CD4-positive, alpha-beta T cell (primary cell): Measurements from ENCODE around the gene RPS6KA3. TPM values are rescaled to one million over a fixed set of nuclear protein-coding genes. Genes with fewer than 3 reads are reported as not detected.

ENCODE experiments used
- ATAC-seq: fragments of 200-7000 bp; cut with Tn5 transposase; one replicate; pipeline ENCODE4 v1.10.0; 2022; ENCODE audit warnings: mild to moderate bottlenecking; ENCODE audit not compliant: poor library complexity
- CTCF ChIA-PET: fragments of 350-600 bp; sonication (Branson Sonifier 250); formaldehyde crosslinking; loops from one replicate; lab custom pipeline; 2021; ENCODE audit warnings: antibody characterized with exemption, inconsistent platforms; lab: Charles Lee
- POLR2A ChIA-PET: fragments of 350-600 bp; sonication (Branson Sonifier 250); formaldehyde crosslinking; loops from one replicate; lab custom pipeline; 2021; ENCODE audit warnings: antibody characterized with exemption, inconsistent platforms; lab: Charles Lee
- DNase-seq, 14 experiments: peaks; one replicate each; pipeline ENCODE4 v3.0.0-alpha.2; 2013 to 2020; ENCODE audit warnings: mixed read lengths in 2 of 14
- H3K27ac ChIP-seq, 2 donors: one replicate each; pipeline versions ENCODE4 v1.5.1 to v1.7.0; 2013; ENCODE audit warnings: low read length in 2 of 2, low read depth in 1 of 2, mild to moderate bottlenecking in 1 of 2
- H3K27me3 ChIP-seq, 2 experiments: 1 replicate in 1 of 2; 2 replicates in 1 of 2; pipeline versions ENCODE4 v1.6.1 to v1.7.0; 2013; ENCODE audit warnings: low read length in 2 of 2, control low read depth in 1 of 2, mild to moderate bottlenecking in 1 of 2, moderate library complexity in 1 of 2; ENCODE audit not compliant: insufficient read depth in 2 of 2, control insufficient read depth in 1 of 2
- H3K36me3 ChIP-seq: one replicate; pipeline ENCODE4 v1.6.1; 2013; ENCODE audit warnings: low read length, control low read depth; ENCODE audit not compliant: insufficient read depth
- H3K4me1 ChIP-seq: one replicate; pipeline ENCODE4 v1.6.1; 2013; ENCODE audit warnings: low read length, control low read depth; ENCODE audit not compliant: insufficient read depth
- H3K4me3 ChIP-seq: one replicate; pipeline ENCODE4 v1.5.1; 2013; ENCODE audit warnings: mild to moderate bottlenecking, low read length, moderate library complexity
- H3K9me3 ChIP-seq, 2 experiments: 1 replicate in 1 of 2; 2 replicates in 1 of 2; pipeline versions ENCODE4 v1.6.1 to v1.7.0; 2013; ENCODE audit warnings: low read length in 2 of 2, mild to moderate bottlenecking in 2 of 2, control low read depth in 1 of 2, moderate library complexity in 1 of 2; ENCODE audit not compliant: control insufficient read depth in 1 of 2, insufficient read depth in 1 of 2
- H3K27ac Mint-ChIP-seq: one replicate; pipeline ENCODE4 v1.8.0; 2020; ENCODE audit warnings: mixed read lengths
- H3K27me3 Mint-ChIP-seq: one replicate; pipeline ENCODE4 v1.8.0; 2021; ENCODE audit warnings: mixed read lengths
- H3K36me3 Mint-ChIP-seq: one replicate; pipeline ENCODE4 v1.8.0; 2021; ENCODE audit warnings: low read depth, mixed read lengths
- H3K4me1 Mint-ChIP-seq: one replicate; pipeline ENCODE4 v1.8.0; 2021; ENCODE audit warnings: low read depth, mixed read lengths
- H3K4me3 Mint-ChIP-seq: one replicate; pipeline ENCODE4 v1.8.0; 2020; ENCODE audit warnings: mild to moderate bottlenecking, mixed read lengths
- H3K9me3 Mint-ChIP-seq: one replicate; pipeline ENCODE4 v1.8.0; 2020; ENCODE audit warnings: mixed read lengths
- intact Hi-C, 2 experiments: fragments of 100-400 bp; cut with DNase I in 1 of 2; cut with micrococcal nuclease in 1 of 2; formaldehyde crosslinking; loops; one replicate each; pipeline versions ENCODE4 v1.15.1 to v1.9.0; 2023 to 2025; cut with DNase I, micrococcal nuclease
- total RNA-seq, 174 experiments: library from RNA in 2 of 174; stranded (reverse) in 2 of 174; gene quantifications; one replicate each; pipeline ENCODE4 v1.2.3 and lab custom pipeline; 2021 to 2026
- TF ChIP-seq, protein P1 (sequence below): fragments of 200-600 bp; IDR thresholded peaks from one replicate; pipeline ENCODE4 v1.8.0; 2022; ENCODE audit warnings: antibody characterized with exemption, mild to moderate bottlenecking

RPS6KA3 gene
- total RNA-seq, 2 experiments from 2014 or later: 39.6 to 39.7 TPM

- Histone ChIP-seq H3K4me3 (no peak overlapping the region), H3K36me3 (peaks cover 54% of the 10 kb centered on the region), H3K27me3 (no peaks in the 10 kb centered on the region), H3K4me1 (peaks cover 7% of the 10 kb centered on the region), H3K27ac (no peak overlapping the region), H3K9me3 (no peaks in the 10 kb centered on the region)
- TF ChIP-seq, protein P1, sequence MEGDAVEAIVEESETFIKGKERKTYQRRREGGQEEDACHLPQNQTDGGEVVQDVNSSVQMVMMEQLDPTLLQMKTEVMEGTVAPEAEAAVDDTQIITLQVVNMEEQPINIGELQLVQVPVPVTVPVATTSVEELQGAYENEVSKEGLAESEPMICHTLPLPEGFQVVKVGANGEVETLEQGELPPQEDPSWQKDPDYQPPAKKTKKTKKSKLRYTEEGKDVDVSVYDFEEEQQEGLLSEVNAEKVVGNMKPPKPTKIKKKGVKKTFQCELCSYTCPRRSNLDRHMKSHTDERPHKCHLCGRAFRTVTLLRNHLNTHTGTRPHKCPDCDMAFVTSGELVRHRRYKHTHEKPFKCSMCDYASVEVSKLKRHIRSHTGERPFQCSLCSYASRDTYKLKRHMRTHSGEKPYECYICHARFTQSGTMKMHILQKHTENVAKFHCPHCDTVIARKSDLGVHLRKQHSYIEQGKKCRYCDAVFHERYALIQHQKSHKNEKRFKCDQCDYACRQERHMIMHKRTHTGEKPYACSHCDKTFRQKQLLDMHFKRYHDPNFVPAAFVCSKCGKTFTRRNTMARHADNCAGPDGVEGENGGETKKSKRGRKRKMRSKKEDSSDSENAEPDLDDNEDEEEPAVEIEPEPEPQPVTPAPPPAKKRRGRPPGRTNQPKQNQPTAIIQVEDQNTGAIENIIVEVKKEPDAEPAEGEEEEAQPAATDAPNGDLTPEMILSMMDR: no peak
- intact Hi-C loops: loop anchor here in 1 of 2 experiments (10.0 kb wide), 1 partner anchor 151 kb away; no protein-coding TSS in a partner anchor
- Mint-ChIP-seq H3K27me3 (no peaks in the 10 kb centered on the region), H3K9me3 (no peaks in the 10 kb centered on the region), H3K27ac (peak overlapping the region; percentile 38), H3K4me3 (no peak overlapping the region), H3K4me1 (peaks cover 40% of the 10 kb centered on the region), H3K36me3 (peaks cover 66% of the 10 kb centered on the region)
- ChIA-PET POLR2A (no interaction called here), CTCF (no interaction called here)
- DNase-seq (no peak), ATAC-seq (no peak)
Observed at GRCh38 chrX:20135944-20136343, 130.8 kb downstream of the RPS6KA3 start.

GRCh38 chrX:20132666-20133065 is 134.0 kb downstream of the RPS6KA3 start:
- Histone ChIP-seq H3K36me3 (peaks cover 68% of the 10 kb centered on the region), H3K4me3 (no peak overlapping the region), H3K4me1 (no peaks in the 10 kb centered on the region), H3K9me3 (no peaks in the 10 kb centered on the region), H3K27ac (no peak overlapping the region), H3K27me3 (no peaks in the 10 kb centered on the region)
- Mint-ChIP-seq H3K4me1 (peaks cover 20% of the 10 kb centered on the region), H3K36me3 (peaks cover 81% of the 10 kb centered on the region), H3K9me3 (no peaks in the 10 kb centered on the region), H3K27me3 (no peaks in the 10 kb centered on the region), H3K4me3 (no peak overlapping the region), H3K27ac (no peak overlapping the region)
- DNase-seq: no peak
- ATAC-seq: no peak
- TF ChIP-seq, protein P1: no peak
- POLR2A ChIA-PET: no interaction called here
- intact Hi-C loops: loop anchor here in 1 of 2 experiments (10.0 kb wide), 1 partner anchor 148 kb away; no protein-coding TSS in a partner anchor
- CTCF ChIA-PET: no interaction called here

- no peak for ATAC-seq
- DNase-seq: no peak
- Mint-ChIP-seq H3K4me3 (no peak overlapping the region), H3K36me3 (peaks cover 61% of the 10 kb centered on the region), H3K27me3 (no peaks in the 10 kb centered on the region), H3K4me1 (peaks cover 4% of the 10 kb centered on the region), H3K9me3 (no peaks in the 10 kb centered on the region), H3K27ac (no peak overlapping the region)
- H3K27me3 ChIP-seq: no peaks in the 10 kb centered on the region
- H3K36me3 ChIP-seq: peaks cover 49% of the 10 kb centered on the region
- H3K4me3 ChIP-seq: no peak overlapping the region
- no peaks in the 10 kb centered on the region for H3K4me1 ChIP-seq
- ChIA-PET CTCF (no interaction called here), POLR2A (no interaction called here)
- no peak overlapping the region for H3K27ac ChIP-seq
- no peaks in the 10 kb centered on the region for H3K9me3 ChIP-seq
- intact Hi-C loops: loop anchor here in 1 of 2 experiments (10.0 kb wide), 1 partner anchor 146 kb away; no protein-coding TSS in a partner anchor
- TF ChIP-seq, protein P1: no peak
Observed at GRCh38 chrX:20130357-20130756, 136.4 kb downstream of the RPS6KA3 start.
